Retina (tissue), 1 donor: ENCODE results near the gene NUF2.
"Not testable (repeated sequence)": the region's sequence is repeated elsewhere in the genome, so short reads cannot be mapped to it uniquely, and the experiment has no call there.

ENCODE experiments used
- DNase-seq: peaks from one replicate; pipeline ENCODE4 v3.0.0-alpha.2; 2016

Gene NUF2

GRCh38 chr1:163337631-163338030, 15.9 kb downstream of the NUF2 start:
- no peak for DNase-seq

- DNase-seq, result no peak
Measured at GRCh38 chr1:163346326-163346870, 24.6 kb downstream of the NUF2 start.

GRCh38 chr1:163347106-163347505, 25.4 kb downstream of the NUF2 start:
- DNase-seq, result no peak

DNA sequence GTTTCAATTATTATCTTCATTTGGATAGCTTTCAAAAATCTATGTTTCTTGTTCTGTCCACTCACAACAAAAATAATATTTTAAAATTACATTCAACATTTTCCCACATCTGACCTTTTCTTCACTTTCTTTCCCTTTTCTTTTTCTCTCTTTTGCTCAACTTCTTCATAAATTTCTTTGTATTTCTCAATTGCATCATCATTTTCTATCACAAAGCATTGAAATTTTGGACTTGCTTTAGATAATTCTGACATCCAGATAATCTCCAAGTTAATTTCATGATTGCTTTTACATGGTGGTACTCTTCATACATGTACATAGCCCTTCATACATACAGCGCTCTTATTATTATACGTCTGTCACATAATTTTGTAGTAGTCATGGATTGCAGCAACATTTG, 30.2 kb downstream of the NUF2 start:
- no peak for DNase-seq

DNA sequence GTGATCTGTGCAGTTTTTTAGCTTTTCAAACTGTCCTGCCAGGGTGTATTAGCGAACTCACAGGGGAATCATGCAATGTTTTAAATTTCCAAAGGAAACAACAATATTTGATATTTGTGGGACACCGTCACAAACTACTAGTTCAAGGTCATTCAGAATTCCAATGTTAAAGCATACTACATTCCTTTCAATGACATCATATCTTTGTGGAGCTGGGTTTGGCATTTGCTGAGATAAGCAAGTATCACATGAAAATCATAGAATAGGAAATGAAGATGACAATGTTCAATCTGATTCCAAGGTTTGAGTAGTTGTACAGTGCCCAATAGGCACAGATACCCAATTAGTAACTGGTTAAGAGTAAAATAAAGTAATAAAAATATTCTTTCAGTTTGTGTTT, 35.6 kb downstream of the NUF2 start:
- DNase-seq, result no peak

GRCh38 chr1:163358172-163358571, 36.4 kb downstream of the NUF2 start:
- not testable (repeated sequence) for DNase-seq

- peak; percentile 12 for DNase-seq
Measured at GRCh38 chr1:163361123-163361934, 39.6 kb downstream of the NUF2 start.

DNA sequence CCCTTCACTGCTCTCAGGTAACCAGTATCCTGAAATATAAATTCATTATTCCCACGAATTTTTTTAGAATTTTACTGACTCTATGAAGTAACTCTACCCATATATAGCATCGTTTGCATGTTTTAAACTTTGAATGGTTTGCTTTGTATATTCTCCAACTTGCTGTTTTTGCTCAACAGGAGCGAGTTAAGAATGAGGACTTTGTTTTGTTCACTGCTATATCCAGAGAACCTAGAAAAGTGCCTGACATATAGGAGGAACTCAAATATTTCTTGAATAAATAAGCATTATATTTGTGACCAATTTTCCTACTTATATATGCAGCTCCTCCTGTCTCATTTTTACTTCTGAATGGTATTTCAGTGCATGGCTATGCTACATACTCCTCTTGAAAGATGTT, 43.4 kb downstream of the NUF2 start:
- DNase-seq, result no peak

- no peak for DNase-seq
Measured at GRCh38 chr1:163366555-163366954, 44.8 kb downstream of the NUF2 start.

GRCh38 chr1:163367721-163368120, 46.0 kb downstream of the NUF2 start:
- no peak for DNase-seq

GRCh38 chr1:163372576-163372975, 50.8 kb downstream of the NUF2 start:
- no peak for DNase-seq

DNA sequence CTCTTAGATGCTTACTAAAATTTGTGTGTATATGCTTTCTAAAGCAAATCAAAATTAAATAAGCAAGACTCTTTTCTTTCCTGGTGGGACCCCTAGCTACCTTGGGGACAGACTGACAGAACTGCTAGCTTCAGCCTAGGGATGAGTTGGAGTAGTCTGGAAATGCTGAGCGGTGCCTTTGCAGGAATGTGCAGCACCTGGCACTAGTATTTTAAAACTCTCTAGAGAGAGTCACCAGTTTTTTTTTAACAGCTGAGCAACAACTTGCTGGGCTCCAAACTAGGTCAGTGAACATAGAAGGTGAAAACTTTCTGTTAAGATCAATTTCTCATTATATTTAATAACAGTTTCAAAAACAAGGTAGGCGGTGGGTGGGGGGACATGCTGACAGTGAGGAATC, 56.8 kb downstream of the NUF2 start:
- no peak for DNase-seq

DNA sequence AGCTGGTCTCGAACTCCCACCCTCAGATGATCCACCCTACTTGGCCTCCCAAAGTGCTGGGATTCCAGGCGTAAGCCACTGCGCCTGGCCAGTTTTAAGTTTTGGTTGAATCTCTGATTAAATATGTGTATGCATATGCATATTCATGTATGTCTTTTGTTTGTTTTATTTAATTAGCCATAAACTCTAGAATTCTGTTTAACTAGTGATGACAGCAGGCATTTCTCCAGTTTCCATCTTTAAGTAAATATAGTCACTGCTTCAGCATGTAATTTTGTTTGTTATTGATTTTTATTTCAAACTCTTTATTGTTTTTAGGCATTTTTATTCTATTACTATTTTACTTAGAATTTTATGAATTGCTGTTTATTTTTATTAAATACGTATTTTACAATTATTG, 58.0 kb downstream of the NUF2 start:
- no peak for DNase-seq

- DNase-seq, result no peak
Measured at GRCh38 chr1:163381487-163382184, 59.9 kb downstream of the NUF2 start.

- no peak for DNase-seq
Measured at GRCh38 chr1:163382395-163382794, 60.6 kb downstream of the NUF2 start.

GRCh38 chr1:163387146-163387545, 65.4 kb downstream of the NUF2 start:
- no peak for DNase-seq

- DNase-seq, result no peak
Measured at GRCh38 chr1:163388970-163389369, 67.2 kb downstream of the NUF2 start.

- DNase-seq, result no peak
Measured at GRCh38 chr1:163395790-163396189, 74.0 kb downstream of the NUF2 start.

- DNase-seq, result no peak
Measured at GRCh38 chr1:163397451-163398200, 75.9 kb downstream of the NUF2 start.

- DNase-seq, result no peak
Measured at GRCh38 chr1:163399001-163399400, 77.2 kb downstream of the NUF2 start.

DNA sequence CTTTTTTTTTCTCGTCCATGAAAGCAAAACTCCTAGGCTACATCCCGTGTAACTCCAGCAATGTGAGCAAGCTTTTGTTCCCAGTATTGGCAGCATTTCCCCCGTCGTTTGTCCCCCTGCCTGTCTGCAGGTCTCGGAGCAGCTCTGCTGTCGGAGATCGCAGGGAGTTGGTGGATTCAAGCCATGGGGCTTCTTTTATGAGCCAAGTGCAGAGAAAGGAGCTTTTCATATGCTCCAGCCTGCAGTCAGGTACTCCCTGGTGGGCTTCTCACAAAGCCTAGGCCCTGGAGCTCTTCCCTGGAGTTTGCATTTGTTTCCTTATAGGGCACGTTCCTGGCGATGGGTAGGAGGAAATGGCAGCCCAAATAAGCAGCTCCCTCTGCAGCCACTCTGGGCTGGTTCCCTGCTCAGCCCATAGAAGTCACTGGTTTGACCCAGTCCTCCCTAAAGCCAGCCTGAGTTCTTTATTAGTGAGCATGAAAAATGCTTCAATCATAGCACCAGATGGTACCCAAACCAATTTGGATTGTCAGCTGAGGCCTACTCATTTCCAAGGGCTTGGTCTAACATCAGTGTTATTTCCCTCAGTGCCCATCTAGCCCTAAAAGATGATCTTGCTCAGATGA, 78.3 kb downstream of the NUF2 start:
- DNase-seq, result no peak

GRCh38 chr1:163401211-163401610, 79.5 kb downstream of the NUF2 start:
- no peak for DNase-seq
